Measurements from ENCODE around the gene BNC2. TPM values are rescaled to one million over a fixed set of nuclear protein-coding genes. Genes with fewer than 3 reads are reported as not detected.

The BNC2 gene
- total and polyA plus RNA-seq, 2 of the 4 experiments (the other 2 are of a cell fraction) = 15.5 to 45.2 TPM

DNA sequence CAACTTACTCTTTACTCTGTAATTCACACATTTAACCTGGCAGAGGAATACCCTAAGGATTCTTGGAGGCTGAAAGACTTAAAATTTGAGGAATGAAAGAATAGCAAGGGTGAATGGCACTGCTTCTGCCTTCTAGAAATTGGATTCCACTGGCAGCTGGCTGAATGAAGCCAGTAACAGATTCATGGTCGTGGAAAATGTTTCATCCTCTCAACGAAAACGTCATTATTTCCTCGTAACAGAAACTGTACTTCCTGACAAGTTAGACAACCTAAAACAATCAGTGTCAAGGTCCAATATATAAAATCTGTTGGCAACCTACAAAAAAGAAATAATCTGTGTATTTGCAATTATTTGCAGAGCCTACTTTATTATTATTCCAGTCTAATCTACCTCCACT is 39.7 kb downstream of the BNC2 start:
- peaks cover 16% of the 10 kb centered on the region for H3K4me1 ChIP-seq (ENCODE audit: control insufficient read depth, insufficient read depth, low read length)
- H4K20me1 ChIP-seq (ENCODE audit: insufficient read depth, low read length) = no peaks in the 10 kb centered on the region; the same call in 1 of the 2 replicates
- no CpG with 5 or more reads among the region's 4 CpGs for WGBS, 2 experiments (ENCODE audit: extremely low coverage in 2 of 2, insufficient read length in 1 of 2)
- H3K27ac ChIP-seq (ENCODE audit: insufficient read depth, low read length) = no peak overlapping the region
- H3K4me3 ChIP-seq (ENCODE audit: insufficient read depth, low read depth, low read length) = no peak overlapping the region
- no peak overlapping the region for H3K14ac ChIP-seq (replicated peaks; ENCODE audit: low read depth, low read length)
- CTCF ChIA-PET = interaction anchor here (1.2 kb wide), 1 partner anchor 191 kb away, joined by 3 read pairs; no protein-coding TSS in a partner anchor
- ATAC-seq (ENCODE audit: low read depth) = no peak
- H3K4ac ChIP-seq (ENCODE audit: low read depth, low read length) = no peak overlapping the region
- H3K23ac ChIP-seq (ENCODE audit: low read depth, low read length) = no peak overlapping the region
- intact Hi-C loops (cut with micrococcal nuclease) = no loop called here
- no peak overlapping the region for H2AFZ ChIP-seq (replicated peaks; ENCODE audit: low read length, poor library complexity)
- no peak overlapping the region for H2BK15ac ChIP-seq (ENCODE audit: low read depth, low read length)
- no peaks in the 10 kb centered on the region for H3K27me3 ChIP-seq (ENCODE audit: control insufficient read depth, insufficient read depth, low read length)
- H4K5ac ChIP-seq (ENCODE audit: low read depth, low read length) = peak overlapping the region; percentile 46; the same call in 1 of the 2 replicates
- H3K56ac ChIP-seq (ENCODE audit: extremely low read depth, insufficient read depth, low read length) = no peak overlapping the region
- H3K9me3 ChIP-seq (ENCODE audit: control insufficient read depth, insufficient read depth, low read length) = no peaks in the 10 kb centered on the region
- H3K4me2 ChIP-seq (ENCODE audit: low read depth, low read length) = peak overlapping the region; percentile 45; the same call in 1 of the 2 replicates
- TF ChIP-seq, protein P1, sequence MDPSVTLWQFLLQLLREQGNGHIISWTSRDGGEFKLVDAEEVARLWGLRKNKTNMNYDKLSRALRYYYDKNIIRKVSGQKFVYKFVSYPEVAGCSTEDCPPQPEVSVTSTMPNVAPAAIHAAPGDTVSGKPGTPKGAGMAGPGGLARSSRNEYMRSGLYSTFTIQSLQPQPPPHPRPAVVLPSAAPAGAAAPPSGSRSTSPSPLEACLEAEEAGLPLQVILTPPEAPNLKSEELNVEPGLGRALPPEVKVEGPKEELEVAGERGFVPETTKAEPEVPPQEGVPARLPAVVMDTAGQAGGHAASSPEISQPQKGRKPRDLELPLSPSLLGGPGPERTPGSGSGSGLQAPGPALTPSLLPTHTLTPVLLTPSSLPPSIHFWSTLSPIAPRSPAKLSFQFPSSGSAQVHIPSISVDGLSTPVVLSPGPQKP (IDR thresholded peaks at IDR 0.05; ENCODE audit: borderline replicate concordance, low read depth, low read length) = no peak
- TF ChIP-seq BHLHE40 (IDR thresholded peaks at IDR 0.05; ENCODE audit: low read depth, low read length) (no peak), FOS (IDR thresholded peaks at IDR 0.05; ENCODE audit: low read depth, low read length) (no peak), RAD21 (IDR thresholded peaks at IDR 0.05; ENCODE audit: low read length) (no peak)
- TF ChIP-seq, protein P2, sequence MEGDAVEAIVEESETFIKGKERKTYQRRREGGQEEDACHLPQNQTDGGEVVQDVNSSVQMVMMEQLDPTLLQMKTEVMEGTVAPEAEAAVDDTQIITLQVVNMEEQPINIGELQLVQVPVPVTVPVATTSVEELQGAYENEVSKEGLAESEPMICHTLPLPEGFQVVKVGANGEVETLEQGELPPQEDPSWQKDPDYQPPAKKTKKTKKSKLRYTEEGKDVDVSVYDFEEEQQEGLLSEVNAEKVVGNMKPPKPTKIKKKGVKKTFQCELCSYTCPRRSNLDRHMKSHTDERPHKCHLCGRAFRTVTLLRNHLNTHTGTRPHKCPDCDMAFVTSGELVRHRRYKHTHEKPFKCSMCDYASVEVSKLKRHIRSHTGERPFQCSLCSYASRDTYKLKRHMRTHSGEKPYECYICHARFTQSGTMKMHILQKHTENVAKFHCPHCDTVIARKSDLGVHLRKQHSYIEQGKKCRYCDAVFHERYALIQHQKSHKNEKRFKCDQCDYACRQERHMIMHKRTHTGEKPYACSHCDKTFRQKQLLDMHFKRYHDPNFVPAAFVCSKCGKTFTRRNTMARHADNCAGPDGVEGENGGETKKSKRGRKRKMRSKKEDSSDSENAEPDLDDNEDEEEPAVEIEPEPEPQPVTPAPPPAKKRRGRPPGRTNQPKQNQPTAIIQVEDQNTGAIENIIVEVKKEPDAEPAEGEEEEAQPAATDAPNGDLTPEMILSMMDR (conservative IDR thresholded peaks at IDR 0.05; ENCODE audit: low read depth, low read length) = no peak
- TF ChIP-seq, protein P3, sequence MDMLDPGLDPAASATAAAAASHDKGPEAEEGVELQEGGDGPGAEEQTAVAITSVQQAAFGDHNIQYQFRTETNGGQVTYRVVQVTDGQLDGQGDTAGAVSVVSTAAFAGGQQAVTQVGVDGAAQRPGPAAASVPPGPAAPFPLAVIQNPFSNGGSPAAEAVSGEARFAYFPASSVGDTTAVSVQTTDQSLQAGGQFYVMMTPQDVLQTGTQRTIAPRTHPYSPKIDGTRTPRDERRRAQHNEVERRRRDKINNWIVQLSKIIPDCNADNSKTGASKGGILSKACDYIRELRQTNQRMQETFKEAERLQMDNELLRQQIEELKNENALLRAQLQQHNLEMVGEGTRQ (IDR thresholded peaks at IDR 0.05; ENCODE audit: low read depth, low read length) = no peak
- peaks cover 9% of the 10 kb centered on the region; the same call in 1 of the 2 replicates for H3K9me1 ChIP-seq (ENCODE audit: insufficient read depth, low read length)
- no peak overlapping the region for H4K8ac ChIP-seq (ENCODE audit: low read depth in 2 of 2, low read length in 2 of 2)
- H2AK9ac ChIP-seq (replicated peaks; ENCODE audit: low read depth, low read length, poor library complexity) = no peak overlapping the region
- H4K91ac ChIP-seq (ENCODE audit: insufficient read depth, low read depth, low read length) = no peak overlapping the region
- no peak overlapping the region for H2BK120ac ChIP-seq (ENCODE audit: low read depth, low read length)
- H2AK5ac ChIP-seq (ENCODE audit: low read depth, low read length) = no peak overlapping the region
- in situ Hi-C loops (cut with MboI; ENCODE audit: low sequenced_read_pairs) = no loop called here
- H3K36me3 ChIP-seq (ENCODE audit: control insufficient read depth, insufficient read depth, low read length) = 0 out of 2 replicates have a peak, but pooled peaks cover 1% of the 10 kb centered on the region
- H2BK5ac ChIP-seq (ENCODE audit: low read depth, low read length, poor library complexity, severe bottlenecking) = peak overlapping the region; percentile 21
- no TSS peak for BruUV-seq (replicated peaks)
- H3K79me1 ChIP-seq (ENCODE audit: low read depth in 1 of 2, low read length in 2 of 2) = peaks cover 33 to 62% of the 10 kb centered on the region in 2 experiments
- H2BK20ac ChIP-seq (ENCODE audit: low read depth, low read length) = peak overlapping the region; percentile 1; the same call in 1 of the 2 replicates
- POLR2A ChIA-PET (ENCODE audit: unreplicated experiment) = no interaction called here
- dilution Hi-C loops (cut with HindIII; ENCODE audit: low sequenced_read_pairs, unreplicated experiment) = no loop called here
- H3K18ac ChIP-seq (ENCODE audit: low read depth, low read length) = peak overlapping the region; percentile 55; the same call in 1 of the 2 replicates
- 0 out of 2 replicates have a peak overlapping the region, but pooled peaks have one; percentile 30 for H3K9ac ChIP-seq (ENCODE audit: low read depth, low read length)
- no peak for DNase-seq
